GM23248 (cell line): ENCODE measurements around the gene MSI1.

ENCODE experiments used
- EZH2 ChIP-seq: fragments of 200-600 bp; sonication (generic); IDR thresholded peaks from 2 replicates; pipeline ENCODE4 v1.6.1; 2018; ENCODE audit warnings: antibody characterized with exemption, mild to moderate bottlenecking; ENCODE audit not compliant: insufficient read depth, poor library complexity, severe bottlenecking
- EZH2phosphoT487 ChIP-seq: fragments of 200-600 bp; sonication (generic); IDR thresholded peaks from 2 replicates; pipeline ENCODE4 v1.6.1; 2018; ENCODE audit warnings: antibody characterized with exemption, moderate library complexity, mild to moderate bottlenecking, low read depth; ENCODE audit not compliant: insufficient read depth

- TF ChIP-seq EZH2 (no peak), EZH2phosphoT487 (no peak)
Measured at GRCh38 chr12:120324841-120325417, 44.0 kb downstream of the MSI1 start.
